HEK293 (cell line): Measurements from ENCODE around the gene SLC25A45.

ENCODE experiments used
- MEIS1 ChIP-seq: sonication (generic); formaldehyde crosslinking; IDR thresholded peaks from 2 replicates; pipeline ENCODE4 v1.8.1; 2022; ENCODE audit warnings: missing genetic modification reagents, mild to moderate bottlenecking, borderline replicate concordance
- SETDB1 ChIP-seq: IDR thresholded peaks from one replicate; pipeline ENCODE4 v1.6.1; 2017; ENCODE audit warnings: mild to moderate bottlenecking, low read length, moderate library complexity, mixed read lengths; ENCODE audit not compliant: insufficient read length
- TCF7L2 ChIP-seq: IDR thresholded peaks from 2 replicates; pipeline ENCODE4 v1.6.1; 2011; ENCODE audit warnings: low read depth, mild to moderate bottlenecking, inconsistent platforms, low read length, moderate library complexity, borderline replicate concordance
- ZNF175 ChIP-seq: fragments of 450-650 bp; formaldehyde crosslinking; IDR thresholded peaks from 2 replicates; pipeline ENCODE4 v1.5.1; 2016; ENCODE audit warnings: missing biosample characterization, missing genetic modification characterization
- ZNF561 ChIP-seq: fragments of 450-650 bp; IDR thresholded peaks from 2 replicates; pipeline ENCODE4 v1.5.1; 2018; ENCODE audit warnings: missing biosample characterization, missing genetic modification characterization, borderline replicate concordance
- ZNF830 ChIP-seq: fragments of 450-650 bp; IDR thresholded peaks from 2 replicates; pipeline ENCODE4 v1.5.0; 2018; ENCODE audit warnings: missing biosample characterization, missing genetic modification characterization, low read depth, mild to moderate bottlenecking, moderate library complexity
- TF ChIP-seq, protein P1 (sequence below): fragments of 450-650 bp; formaldehyde crosslinking; IDR thresholded peaks from 2 replicates; pipeline ENCODE4 v1.5.1; 2016; ENCODE audit warnings: missing biosample characterization, missing genetic modification characterization
- TF ChIP-seq, protein P2 (sequence below): fragments of 450-650 bp; formaldehyde crosslinking; IDR thresholded peaks from 2 replicates; pipeline ENCODE4 v1.5.1; 2016; ENCODE audit warnings: missing biosample characterization, missing genetic modification characterization
- TF ChIP-seq, protein P3 (sequence below): sonication (generic); formaldehyde crosslinking; IDR thresholded peaks from 2 replicates; pipeline ENCODE4 v1.8.1; 2022; ENCODE audit warnings: mild to moderate bottlenecking, moderate library complexity, missing genetic modification reagents
- TF ChIP-seq, protein P4 (sequence below): fragments of 450-650 bp; formaldehyde crosslinking; IDR thresholded peaks from 2 replicates; pipeline ENCODE4 v1.5.1; 2016; ENCODE audit warnings: missing biosample characterization, missing genetic modification characterization

DNA sequence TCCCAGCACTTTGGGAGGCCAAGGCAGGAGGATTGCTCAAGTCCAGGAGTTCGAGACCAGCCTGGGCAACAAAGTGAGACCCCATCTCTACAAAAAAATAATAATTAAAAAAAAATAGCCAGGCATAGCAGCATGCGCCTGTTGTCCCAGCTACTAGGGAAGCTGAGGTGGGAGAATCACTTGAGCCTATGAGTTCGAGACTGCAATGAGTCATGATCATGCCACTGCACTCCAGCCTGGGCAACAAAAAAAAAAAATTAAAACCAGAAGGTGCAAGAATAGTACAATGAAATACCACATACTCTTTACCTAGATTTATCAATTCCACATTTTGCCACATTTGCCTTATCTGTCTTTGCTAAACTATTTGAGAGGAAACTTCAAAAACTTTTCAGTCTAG, 40.6 kb downstream of the SLC25A45 start:
- TF ChIP-seq, protein P1, sequence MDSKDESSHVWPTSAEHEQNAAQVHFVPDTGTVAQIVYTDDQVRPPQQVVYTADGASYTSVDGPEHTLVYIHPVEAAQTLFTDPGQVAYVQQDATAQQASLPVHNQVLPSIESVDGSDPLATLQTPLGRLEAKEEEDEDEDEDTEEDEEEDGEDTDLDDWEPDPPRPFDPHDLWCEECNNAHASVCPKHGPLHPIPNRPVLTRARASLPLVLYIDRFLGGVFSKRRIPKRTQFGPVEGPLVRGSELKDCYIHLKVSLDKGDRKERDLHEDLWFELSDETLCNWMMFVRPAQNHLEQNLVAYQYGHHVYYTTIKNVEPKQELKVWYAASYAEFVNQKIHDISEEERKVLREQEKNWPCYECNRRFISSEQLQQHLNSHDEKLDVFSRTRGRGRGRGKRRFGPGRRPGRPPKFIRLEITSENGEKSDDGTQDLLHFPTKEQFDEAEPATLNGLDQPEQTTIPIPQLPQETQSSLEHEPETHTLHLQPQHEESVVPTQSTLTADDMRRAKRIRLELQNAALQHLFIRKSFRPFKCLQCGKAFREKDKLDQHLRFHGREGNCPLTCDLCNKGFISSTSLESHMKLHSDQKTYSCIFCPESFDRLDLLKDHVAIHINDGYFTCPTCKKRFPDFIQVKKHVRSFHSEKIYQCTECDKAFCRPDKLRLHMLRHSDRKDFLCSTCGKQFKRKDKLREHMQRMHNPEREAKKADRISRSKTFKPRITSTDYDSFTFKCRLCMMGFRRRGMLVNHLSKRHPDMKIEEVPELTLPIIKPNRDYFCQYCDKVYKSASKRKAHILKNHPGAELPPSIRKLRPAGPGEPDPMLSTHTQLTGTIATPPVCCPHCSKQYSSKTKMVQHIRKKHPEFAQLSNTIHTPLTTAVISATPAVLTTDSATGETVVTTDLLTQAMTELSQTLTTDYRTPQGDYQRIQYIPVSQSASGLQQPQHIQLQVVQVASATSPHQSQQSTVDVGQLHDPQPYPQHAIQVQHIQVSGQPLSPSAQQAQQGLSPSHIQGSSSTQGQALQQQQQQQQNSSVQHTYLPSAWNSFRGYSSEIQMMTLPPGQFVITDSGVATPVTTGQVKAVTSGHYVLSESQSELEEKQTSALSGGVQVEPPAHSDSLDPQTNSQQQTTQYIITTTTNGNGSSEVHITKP (tag by site-specific recombination) = no peak
- TF ChIP-seq, protein P2, sequence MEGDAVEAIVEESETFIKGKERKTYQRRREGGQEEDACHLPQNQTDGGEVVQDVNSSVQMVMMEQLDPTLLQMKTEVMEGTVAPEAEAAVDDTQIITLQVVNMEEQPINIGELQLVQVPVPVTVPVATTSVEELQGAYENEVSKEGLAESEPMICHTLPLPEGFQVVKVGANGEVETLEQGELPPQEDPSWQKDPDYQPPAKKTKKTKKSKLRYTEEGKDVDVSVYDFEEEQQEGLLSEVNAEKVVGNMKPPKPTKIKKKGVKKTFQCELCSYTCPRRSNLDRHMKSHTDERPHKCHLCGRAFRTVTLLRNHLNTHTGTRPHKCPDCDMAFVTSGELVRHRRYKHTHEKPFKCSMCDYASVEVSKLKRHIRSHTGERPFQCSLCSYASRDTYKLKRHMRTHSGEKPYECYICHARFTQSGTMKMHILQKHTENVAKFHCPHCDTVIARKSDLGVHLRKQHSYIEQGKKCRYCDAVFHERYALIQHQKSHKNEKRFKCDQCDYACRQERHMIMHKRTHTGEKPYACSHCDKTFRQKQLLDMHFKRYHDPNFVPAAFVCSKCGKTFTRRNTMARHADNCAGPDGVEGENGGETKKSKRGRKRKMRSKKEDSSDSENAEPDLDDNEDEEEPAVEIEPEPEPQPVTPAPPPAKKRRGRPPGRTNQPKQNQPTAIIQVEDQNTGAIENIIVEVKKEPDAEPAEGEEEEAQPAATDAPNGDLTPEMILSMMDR (tag by site-specific recombination) = no peak
- TF ChIP-seq MEIS1 (no peak), ZNF561 (tag by site-specific recombination) (no peak), ZNF175 (tag by site-specific recombination) (no peak), TCF7L2 (no peak), ZNF830 (tag by site-specific recombination) (no peak), SETDB1 (no peak)
- TF ChIP-seq, protein P3, sequence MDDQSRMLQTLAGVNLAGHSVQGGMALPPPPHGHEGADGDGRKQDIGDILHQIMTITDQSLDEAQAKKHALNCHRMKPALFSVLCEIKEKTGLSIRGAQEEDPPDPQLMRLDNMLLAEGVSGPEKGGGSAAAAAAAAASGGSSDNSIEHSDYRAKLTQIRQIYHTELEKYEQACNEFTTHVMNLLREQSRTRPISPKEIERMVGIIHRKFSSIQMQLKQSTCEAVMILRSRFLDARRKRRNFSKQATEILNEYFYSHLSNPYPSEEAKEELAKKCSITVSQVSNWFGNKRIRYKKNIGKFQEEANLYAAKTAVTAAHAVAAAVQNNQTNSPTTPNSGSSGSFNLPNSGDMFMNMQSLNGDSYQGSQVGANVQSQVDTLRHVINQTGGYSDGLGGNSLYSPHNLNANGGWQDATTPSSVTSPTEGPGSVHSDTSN = no peak
- TF ChIP-seq, protein P4, sequence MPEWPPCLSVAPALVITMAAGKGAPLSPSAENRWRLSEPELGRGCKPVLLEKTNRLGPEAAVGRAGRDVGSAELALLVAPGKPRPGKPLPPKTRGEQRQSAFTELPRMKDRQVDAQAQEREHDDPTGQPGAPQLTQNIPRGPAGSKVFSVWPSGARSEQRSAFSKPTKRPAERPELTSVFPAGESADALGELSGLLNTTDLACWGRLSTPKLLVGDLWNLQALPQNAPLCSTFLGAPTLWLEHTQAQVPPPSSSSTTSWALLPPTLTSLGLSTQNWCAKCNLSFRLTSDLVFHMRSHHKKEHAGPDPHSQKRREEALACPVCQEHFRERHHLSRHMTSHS (tag by site-specific recombination) = no peak
